Measurements from ENCODE around the gene KRT5.

GRCh38 chr12:52524898-52525591, 4.9 kb upstream of the KRT5 start:
- TF ChIP-seq CTCF (IDR thresholded peaks at IDR 0.05) (no peak), POLR2A (IDR thresholded peaks at IDR 0.05) (no peak)
